Stimulated activated CD4-positive, alpha-beta T cell treated with anti-CD3 and anti-CD28 coated beads, Interleukin-2, amount 100 ng/mL, for 48 hours (primary cell): ENCODE measurements around the gene ZBTB17.

Experiments
- DNase-seq, 2 donors: peaks; one replicate each; pipeline ENCODE4 v3.0.0-alpha.2; 2020

The ZBTB17 gene

GRCh38 chr1:15946571-15947381, 29.1 kb downstream of the ZBTB17 start:
- DNase-seq = no peak

- DNase-seq = no peak
Measured at GRCh38 chr1:15945832-15946448, 30.0 kb downstream of the ZBTB17 start.

GRCh38 chr1:15945011-15945831, 30.7 kb downstream of the ZBTB17 start:
- no peak for DNase-seq

- no peak for DNase-seq
Measured at GRCh38 chr1:15944308-15945010, 31.4 kb downstream of the ZBTB17 start.

GRCh38 chr1:15943992-15944307, 32.0 kb downstream of the ZBTB17 start:
- no peak for DNase-seq

- no peak for DNase-seq
Measured at GRCh38 chr1:15943328-15943991, 32.4 kb downstream of the ZBTB17 start.

- DNase-seq = no peak
Measured at GRCh38 chr1:15942661-15943327, 33.1 kb downstream of the ZBTB17 start.

- no peak for DNase-seq
Measured at GRCh38 chr1:15941899-15942660, 33.8 kb downstream of the ZBTB17 start.

GRCh38 chr1:15941044-15941840, 34.7 kb downstream of the ZBTB17 start:
- no peak for DNase-seq

GRCh38 chr1:15940110-15941043, 35.5 kb downstream of the ZBTB17 start:
- DNase-seq = no peak

GRCh38 chr1:15939181-15940109, 36.5 kb downstream of the ZBTB17 start:
- no peak for DNase-seq

- no peak for DNase-seq
Measured at GRCh38 chr1:15938628-15939161, 37.2 kb downstream of the ZBTB17 start.

GRCh38 chr1:15937706-15938168, 38.2 kb downstream of the ZBTB17 start:
- DNase-seq = no peak

GRCh38 chr1:15937146-15937545, 38.8 kb downstream of the ZBTB17 start:
- no peak for DNase-seq

GRCh38 chr1:15936025-15936424, 39.9 kb downstream of the ZBTB17 start:
- DNase-seq = no peak

- no peak for DNase-seq
Measured at GRCh38 chr1:15935056-15935950, 40.6 kb downstream of the ZBTB17 start.
